Common myeloid progenitor, CD34-positive (primary cell): Measurements from ENCODE around the gene SNTB2.
A peak's percentile ranks its signal among the peaks of the same experiment; 100 is the strongest.

Source experiments
- CTCF ChIA-PET: fragments of 350-600 bp; sonication (Branson Sonifier 250); formaldehyde crosslinking; loops from one replicate; lab custom pipeline; 2021; ENCODE audit warnings: antibody characterized with exemption; lab: Charles Lee
- POLR2A ChIA-PET: fragments of 350-600 bp; sonication (Branson Sonifier 250); formaldehyde crosslinking; loops from one replicate; lab custom pipeline; 2021; ENCODE audit warnings: antibody characterized with exemption; lab: Charles Lee
- DNase-seq, 3 donors: peaks; one replicate each; pipeline versions ENCODE4 v3.0.0 to v3.0.0-alpha.2; 2013
- H3K27ac ChIP-seq, 2 experiments: 1 replicate in 1 of 2; 2 replicates in 1 of 2; pipeline ENCODE4 v1.7.0; 2013; ENCODE audit warnings: inconsistent platforms in 2 of 2, low read length in 2 of 2, mild to moderate bottlenecking in 2 of 2, low read depth in 1 of 2, moderate library complexity in 1 of 2; ENCODE audit not compliant: severe bottlenecking in 2 of 2, insufficient read depth in 1 of 2, poor library complexity in 1 of 2
- H3K27me3 ChIP-seq, 5 experiments: replicated peaks in 2 of 5; 1 replicate in 3 of 5; 2 replicates in 2 of 5; pipeline versions ENCODE4 v1.6.1 to v1.7.0; 2013; ENCODE audit warnings: low read length in 4 of 5, mild to moderate bottlenecking in 2 of 5, moderate library complexity in 2 of 5, inconsistent platforms in 1 of 5; ENCODE audit not compliant: insufficient read depth in 5 of 5, control insufficient read depth in 4 of 5
- H3K36me3 ChIP-seq, 4 experiments: 1 replicate in 2 of 4; 2 replicates in 2 of 4; pipeline versions ENCODE4 v1.6.1 to v1.7.0; 2013; ENCODE audit warnings: low read length in 3 of 4, control low read depth in 1 of 4, mild to moderate bottlenecking in 1 of 4; ENCODE audit not compliant: control insufficient read depth in 4 of 4, insufficient read depth in 4 of 4
- H3K4me1 ChIP-seq, 4 experiments: 1 replicate in 3 of 4; 2 replicates in 1 of 4; pipeline versions ENCODE4 v1.6.1 to v1.7.1; 2013; ENCODE audit warnings: low read length in 3 of 4, mild to moderate bottlenecking in 3 of 4, control low read depth in 1 of 4, inconsistent platforms in 1 of 4, moderate library complexity in 1 of 4; ENCODE audit not compliant: control insufficient read depth in 4 of 4, insufficient read depth in 4 of 4; ENCODE audit errors: control extremely low read depth in 1 of 4
- H3K4me3 ChIP-seq, 7 experiments: 1 replicate in 4 of 7; 2 replicates in 3 of 7; pipeline versions ENCODE4 v1.5.1 to v1.7.0; 2013; ENCODE audit warnings: mild to moderate bottlenecking in 7 of 7, low read length in 6 of 7, moderate library complexity in 6 of 7, inconsistent platforms in 2 of 7, low read depth in 2 of 7, control low read depth in 1 of 7; ENCODE audit not compliant: insufficient read depth in 4 of 7, control insufficient read depth in 1 of 7; ENCODE audit errors: extremely low read depth in 1 of 7
- H3K9me3 ChIP-seq, 5 experiments: 1 replicate in 4 of 5; 2 replicates in 1 of 5; pipeline versions ENCODE4 v1.6.1 to v1.7.1; 2013; ENCODE audit warnings: low read length in 4 of 5, mild to moderate bottlenecking in 2 of 5, inconsistent platforms in 1 of 5, low read depth in 1 of 5, moderate library complexity in 1 of 5; ENCODE audit not compliant: control insufficient read depth in 4 of 5, insufficient read depth in 2 of 5; ENCODE audit errors: control extremely low read depth in 1 of 5
- WGBS: methylation state at CpG from one replicate; pipeline ENCODE4 v1.1.5; 2013; ENCODE audit not compliant: insufficient coverage; 5-methylcytosine and 5-hydroxymethylcytosine counted together

The SNTB2 gene

DNA sequence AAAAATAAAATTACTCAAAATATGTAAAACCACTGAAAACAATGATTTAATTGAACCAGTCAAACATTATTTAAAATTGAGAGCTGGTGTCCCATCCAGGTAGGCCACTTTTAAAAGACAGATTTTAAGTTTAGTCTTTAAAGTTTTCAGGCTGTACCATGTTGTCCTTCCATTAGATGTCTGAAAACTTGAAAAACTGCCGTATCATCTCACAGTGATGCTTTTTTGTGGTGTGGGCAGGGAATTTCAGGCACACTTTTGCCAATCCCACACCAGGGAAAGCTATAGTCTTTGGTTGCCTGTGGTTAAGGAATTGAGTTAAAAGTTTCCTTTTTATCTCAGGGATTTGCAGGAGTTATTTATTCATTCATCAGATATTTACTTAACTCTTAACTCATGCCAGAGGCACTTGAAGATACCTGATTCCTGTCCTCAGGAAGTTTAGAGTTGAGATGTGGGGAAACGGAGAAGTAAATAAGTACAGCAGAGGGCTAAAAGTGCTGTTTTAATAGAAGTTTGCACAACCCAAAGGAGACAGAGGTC lies 3.2 kb downstream of the SNTB2 start:
- DNase-seq: no peak
- ChIA-PET CTCF (interaction anchor here (1.5 kb wide), 1 partner anchor 9 kb away, joined by 3 read pairs; no protein-coding TSS in a partner anchor), POLR2A (no interaction called here)
- H3K27me3 ChIP-seq: peaks cover 0 to 17% (median 7%) of the 10 kb centered on the region in 5 experiments
- peaks cover 7 to 42% (median 24%) of the 10 kb centered on the region in 4 experiments for H3K4me1 ChIP-seq
- H3K27ac ChIP-seq: no peak overlapping the region
- H3K4me3 ChIP-seq: no peak overlapping the region
- H3K36me3 ChIP-seq: no peaks in the 10 kb centered on the region
- WGBS: 100% methylated on average over 1 of the region's 2 CpGs
- H3K9me3 ChIP-seq: no peaks in the 10 kb centered on the region

DNA sequence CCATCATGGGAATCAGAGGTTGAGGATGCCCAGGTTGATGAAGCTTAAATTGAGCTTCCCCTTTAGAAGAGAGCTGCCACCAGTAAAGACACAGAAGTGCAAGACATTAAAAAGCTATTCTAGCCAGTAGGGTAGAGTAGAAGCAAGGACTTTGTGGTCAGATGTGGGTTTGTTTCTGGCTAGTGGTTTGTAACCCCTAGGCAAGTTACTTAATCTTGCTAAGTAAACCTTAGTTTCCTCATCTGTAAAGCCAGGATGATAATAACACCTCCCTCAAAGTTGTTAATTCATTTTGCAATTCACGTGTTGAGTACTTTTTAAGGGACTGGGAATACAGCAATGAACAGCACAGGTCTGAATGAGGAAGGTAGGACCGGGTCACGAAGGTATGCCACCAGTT lies 3.6 kb downstream of the SNTB2 start:
- H3K27ac ChIP-seq: no peak overlapping the region
- H3K4me1 ChIP-seq: peaks cover 7 to 42% (median 24%) of the 10 kb centered on the region in 4 experiments
- H3K4me3 ChIP-seq: no peak overlapping the region
- ChIA-PET CTCF (interaction anchor here (1.5 kb wide), 1 partner anchor 9 kb away, joined by 3 read pairs; no protein-coding TSS in a partner anchor), POLR2A (no interaction called here)
- H3K36me3 ChIP-seq: no peaks in the 10 kb centered on the region
- H3K9me3 ChIP-seq: no peaks in the 10 kb centered on the region
- peaks cover 0 to 17% (median 7%) of the 10 kb centered on the region in 5 experiments for H3K27me3 ChIP-seq
- WGBS: 92% methylated on average over 3 of the region's 3 CpGs
- DNase-seq: peak in 2 of 3 donors; percentile 50 to 57

DNA sequence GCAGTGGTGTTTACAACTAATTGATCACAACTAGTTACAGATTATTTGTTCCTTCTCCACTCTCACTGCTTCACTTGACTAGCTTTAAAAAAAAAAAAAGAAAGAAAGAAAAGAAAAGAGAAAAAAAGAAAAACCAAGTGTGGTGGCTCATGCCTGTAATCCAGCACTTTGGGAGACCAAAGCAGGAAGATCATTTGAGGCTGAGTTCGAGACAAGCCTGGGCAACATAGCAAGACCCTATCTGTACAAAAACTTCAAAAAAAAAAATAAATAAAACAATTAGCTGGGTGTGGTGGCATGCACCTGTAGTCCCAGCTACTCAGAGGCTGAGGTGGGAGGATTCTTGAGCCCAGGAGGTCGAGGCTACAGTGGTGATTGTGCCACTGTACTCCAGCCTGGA lies 4.2 kb downstream of the SNTB2 start:
- CTCF ChIA-PET: interaction anchor here (1.5 kb wide), 1 partner anchor 10 kb away, joined by 3 read pairs; no protein-coding TSS in a partner anchor
- Histone ChIP-seq H3K36me3 (no peaks in the 10 kb centered on the region), H3K27ac (no peak overlapping the region), H3K9me3 (no peaks in the 10 kb centered on the region), H3K4me3 (no peak overlapping the region), H3K4me1 (peaks cover 7 to 39% (median 23%) of the 10 kb centered on the region in 4 experiments), H3K27me3 (peaks cover 0 to 17% (median 7%) of the 10 kb centered on the region in 5 experiments)
- DNase-seq: no peak
- WGBS: no CpG with 5 or more reads among the region's 2 CpGs
- POLR2A ChIA-PET: no interaction called here

DNA sequence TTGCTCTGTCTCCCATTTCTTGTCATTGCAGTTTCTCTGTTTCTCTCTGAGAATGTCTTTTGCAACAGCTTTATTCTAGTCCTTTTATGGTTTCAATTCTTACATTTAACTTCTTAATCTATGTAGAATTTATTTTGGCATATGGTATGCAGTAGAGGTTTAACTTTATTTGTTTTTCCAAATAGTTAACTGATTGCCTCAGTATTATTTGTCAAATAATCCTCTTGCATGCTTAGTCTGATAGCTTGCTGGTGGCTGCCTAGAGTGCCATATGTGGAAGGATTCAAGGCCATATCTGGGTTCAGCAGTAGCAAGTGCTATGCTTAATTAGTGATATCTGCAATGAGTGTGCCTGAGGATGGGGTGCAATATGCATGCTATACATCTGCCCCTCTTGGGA lies 6.9 kb downstream of the SNTB2 start:
- Histone ChIP-seq H3K9me3 (no peaks in the 10 kb centered on the region), H3K27ac (no peak overlapping the region), H3K4me3 (no peak overlapping the region), H3K4me1 (peaks cover 0 to 13% (median under 1%) of the 10 kb centered on the region in 4 experiments), H3K27me3 (peaks cover 0 to 5% (median 2%) of the 10 kb centered on the region in 5 experiments), H3K36me3 (no peaks in the 10 kb centered on the region)
- CTCF ChIA-PET: interaction anchor here (1.6 kb wide), 1 partner anchor 95 kb away, joined by 4 read pairs; no protein-coding TSS in a partner anchor
- no peak for DNase-seq
- POLR2A ChIA-PET: no interaction called here

DNA sequence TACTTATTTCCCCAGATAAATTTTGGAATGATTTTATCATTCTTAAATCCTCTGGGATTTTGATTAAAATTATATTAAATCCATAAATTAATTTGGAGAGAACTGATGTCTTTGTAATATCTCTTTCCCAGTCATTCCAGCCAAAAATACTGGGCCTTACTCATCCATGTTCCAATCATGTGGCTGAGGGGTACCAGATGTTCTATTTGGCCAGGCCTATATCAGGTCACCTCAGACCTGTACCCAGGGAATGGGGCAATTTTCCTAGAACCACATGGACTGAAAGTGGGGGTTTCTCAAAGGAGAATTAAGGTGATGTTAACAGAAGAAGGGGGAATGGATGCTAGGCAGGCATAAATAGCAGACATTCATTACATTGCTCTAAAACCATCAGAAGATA lies 7.5 kb downstream of the SNTB2 start:
- no peak overlapping the region for H3K27ac ChIP-seq
- POLR2A ChIA-PET: no interaction called here
- no peaks in the 10 kb centered on the region for H3K9me3 ChIP-seq
- peaks cover 0 to 3% (median 1%) of the 10 kb centered on the region in 5 experiments for H3K27me3 ChIP-seq
- no peak for DNase-seq
- H3K4me1 ChIP-seq: peaks cover 0 to 12% (median 0%) of the 10 kb centered on the region in 4 experiments
- H3K36me3 ChIP-seq: no peaks in the 10 kb centered on the region
- H3K4me3 ChIP-seq: no peak overlapping the region
- CTCF ChIA-PET: interaction anchor here (1.6 kb wide), 1 partner anchor 94 kb away, joined by 4 read pairs; no protein-coding TSS in a partner anchor

DNA sequence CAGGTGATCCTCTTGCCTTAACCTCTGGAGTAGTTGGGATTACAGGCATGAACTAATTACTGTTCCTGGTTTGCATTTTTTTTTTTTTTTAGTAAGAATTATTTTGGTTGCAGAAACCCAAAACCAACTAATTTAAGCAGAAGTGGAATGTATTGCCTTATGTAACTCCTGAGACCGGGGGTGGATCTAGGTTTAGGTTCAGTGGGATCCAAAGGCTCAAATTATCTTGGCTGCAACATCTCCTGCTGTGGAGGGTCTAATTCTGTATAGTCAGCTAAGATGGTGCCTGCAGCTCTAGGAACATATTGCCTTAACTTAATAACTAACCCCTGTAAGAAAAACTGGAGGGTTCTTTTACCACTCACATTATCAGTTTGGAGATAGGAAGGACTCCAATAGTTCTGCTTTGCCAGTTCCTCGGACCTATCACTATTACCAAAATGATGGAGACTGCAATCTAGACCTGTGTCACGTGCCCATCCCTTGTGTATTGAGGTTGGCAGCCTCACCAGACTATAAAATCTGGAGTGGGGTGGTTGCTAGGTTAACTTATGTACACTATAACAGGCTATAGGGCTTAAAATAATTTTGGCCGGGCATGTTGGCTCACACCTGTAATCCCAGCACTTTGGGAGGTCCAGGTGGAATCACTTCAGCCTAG lies 8.5 kb downstream of the SNTB2 start:
- POLR2A ChIA-PET: interaction anchor here (0.6 kb wide), 1 partner anchor 40 kb away, joined by 3 read pairs; no protein-coding TSS in a partner anchor
- Histone ChIP-seq H3K9me3 (no peaks in the 10 kb centered on the region), H3K36me3 (no peaks in the 10 kb centered on the region), H3K27me3 (peaks cover 0 to 3% (median 1%) of the 10 kb centered on the region in 5 experiments), H3K27ac (no peak overlapping the region), H3K4me3 (no peak overlapping the region), H3K4me1 (peaks cover 0 to 4% (median 0%) of the 10 kb centered on the region in 4 experiments)
- 100% methylated on average over 2 of the region's 4 CpGs for WGBS
- CTCF ChIA-PET: interaction anchor here (0.7 kb wide), 1 partner anchor 16 kb away, joined by 5 read pairs; no protein-coding TSS in a partner anchor
- no peak for DNase-seq

DNA sequence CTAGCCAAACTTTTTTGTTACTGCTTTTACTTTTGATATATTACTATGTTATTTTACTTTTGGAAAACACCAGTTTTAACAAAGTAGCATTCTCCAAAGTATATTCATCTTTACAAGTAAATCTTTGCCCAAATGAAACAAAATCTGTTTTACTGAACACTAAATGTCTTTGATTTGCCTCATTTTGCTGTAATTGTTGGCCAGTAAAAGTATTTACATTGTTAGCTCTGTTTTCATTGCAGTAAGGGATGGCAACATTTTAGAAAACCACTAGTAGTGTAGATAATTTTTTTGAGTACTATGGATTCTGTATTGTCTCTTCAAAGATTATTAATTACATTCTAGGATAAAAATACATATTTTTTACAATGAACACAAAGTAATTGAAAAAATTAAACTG lies 10.6 kb downstream of the SNTB2 start:
- Histone ChIP-seq H3K4me3 (no peak overlapping the region), H3K9me3 (no peaks in the 10 kb centered on the region), H3K36me3 (no peaks in the 10 kb centered on the region), H3K4me1 (no peaks in the 10 kb centered on the region), H3K27ac (no peak overlapping the region), H3K27me3 (peaks cover 0 to 2% (median 0%) of the 10 kb centered on the region in 5 experiments)
- POLR2A ChIA-PET: no interaction called here
- no peak for DNase-seq
- CTCF ChIA-PET: no interaction called here
